ENCODE measurements around the gene CCDC34. TPM values are rescaled to one million over a fixed set of nuclear protein-coding genes. Genes with fewer than 3 reads are reported as not detected.

The CCDC34 gene
- total and polyA plus RNA-seq, 8 donors, result 3.2 to 28.6 (median 22.3) TPM

DNA sequence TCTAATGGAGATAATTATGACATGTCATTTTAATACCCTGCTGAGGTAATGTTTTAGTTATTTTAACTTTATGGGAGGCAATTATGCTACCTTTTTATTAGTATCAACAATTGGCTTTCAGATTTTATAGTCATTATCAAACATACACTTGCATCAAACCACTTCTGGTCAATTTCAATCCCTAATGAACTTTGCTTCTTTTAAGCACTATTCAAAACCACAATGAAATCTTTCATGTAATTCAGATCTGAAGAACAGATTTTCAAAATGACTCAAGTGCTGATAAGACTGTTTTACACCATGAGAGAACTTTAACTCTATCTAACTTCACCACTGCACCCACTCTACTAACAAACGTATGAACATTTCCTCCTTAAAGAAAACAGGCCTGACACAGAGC lies 25.9 kb upstream of the CCDC34 start:
- ATAC-seq, result peak; percentile 64
- TF ChIP-seq CTCF (IDR thresholded peaks at IDR 0.05), result no peak
- no peak overlapping the region for H3K27ac ChIP-seq

DNA sequence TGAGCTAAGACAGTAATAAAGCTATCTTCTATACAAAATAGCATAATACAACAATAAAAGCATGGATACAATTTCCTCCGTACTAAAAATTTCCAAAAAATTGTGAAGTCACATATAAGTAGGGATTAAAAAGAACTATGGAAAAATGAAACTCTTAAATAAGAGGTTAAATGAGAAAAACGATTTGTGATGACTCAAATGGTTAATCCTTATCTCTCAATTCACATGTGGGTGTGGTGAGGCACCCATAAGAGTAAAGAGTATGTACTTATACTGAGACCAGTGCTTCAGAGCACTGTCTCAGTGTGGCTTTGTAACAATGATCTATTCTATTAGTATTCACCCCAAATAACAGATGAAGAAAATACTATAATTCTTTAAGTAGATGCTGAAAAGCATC lies 25.0 kb upstream of the CCDC34 start:
- DNase-seq, result no peak
- Histone ChIP-seq H3K27me3 (peaks cover 8 to 9% of the 10 kb centered on the region in 2 donors), H3K27ac (no peak overlapping the region), H3K4me3 (no peak overlapping the region), H3K4me1 (no peaks in the 10 kb centered on the region), H3K9me3 (no peaks in the 10 kb centered on the region), H3K36me3 (no peaks in the 10 kb centered on the region)
- ATAC-seq, result no peak
- TF ChIP-seq CTCF (IDR thresholded peaks at IDR 0.05), result no peak
- intact Hi-C loops (cut with DNase I), result no loop called here

More for the DNA sequence above, 25.9 kb upstream of the CCDC34 start:
- Histone ChIP-seq H3K4me3 (no peak overlapping the region), H3K36me3 (no peaks in the 10 kb centered on the region), H3K9me3 (no peaks in the 10 kb centered on the region), H3K27me3 (peaks cover 8 to 9% of the 10 kb centered on the region in 2 donors), H3K4me1 (no peaks in the 10 kb centered on the region)
- intact Hi-C loops (cut with DNase I), result no loop called here
- no peak for DNase-seq

DNA sequence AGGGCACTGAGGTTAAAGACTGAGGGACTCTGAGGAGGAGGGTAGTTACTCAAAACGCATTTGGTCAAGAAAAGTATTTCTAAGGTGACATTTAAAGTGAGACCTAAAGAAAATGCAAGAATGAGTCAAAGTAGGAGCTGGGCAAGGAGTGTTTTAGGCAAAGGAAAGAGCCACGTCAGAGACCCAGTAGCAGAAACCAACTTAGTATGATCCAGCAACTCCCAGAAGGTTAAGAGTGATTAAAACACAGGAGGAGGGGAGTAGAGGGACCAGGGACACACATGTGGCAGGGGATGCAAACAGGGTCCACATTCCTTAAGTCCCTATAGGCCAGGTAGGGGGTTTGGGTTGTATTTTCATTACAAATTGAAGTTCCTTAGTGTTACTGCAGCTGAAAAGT lies 24.3 kb upstream of the CCDC34 start:
- peaks cover 8 to 9% of the 10 kb centered on the region in 2 donors for H3K27me3 ChIP-seq
- no peaks in the 10 kb centered on the region for H3K36me3 ChIP-seq
- no peaks in the 10 kb centered on the region for H3K9me3 ChIP-seq
- intact Hi-C loops (cut with DNase I), result no loop called here
- H3K27ac ChIP-seq, result no peak overlapping the region
- H3K4me3 ChIP-seq, result no peak overlapping the region
- no peaks in the 10 kb centered on the region for H3K4me1 ChIP-seq
- no peak for TF ChIP-seq CTCF (IDR thresholded peaks at IDR 0.05)
- no peak for DNase-seq
- no peak for ATAC-seq

DNA sequence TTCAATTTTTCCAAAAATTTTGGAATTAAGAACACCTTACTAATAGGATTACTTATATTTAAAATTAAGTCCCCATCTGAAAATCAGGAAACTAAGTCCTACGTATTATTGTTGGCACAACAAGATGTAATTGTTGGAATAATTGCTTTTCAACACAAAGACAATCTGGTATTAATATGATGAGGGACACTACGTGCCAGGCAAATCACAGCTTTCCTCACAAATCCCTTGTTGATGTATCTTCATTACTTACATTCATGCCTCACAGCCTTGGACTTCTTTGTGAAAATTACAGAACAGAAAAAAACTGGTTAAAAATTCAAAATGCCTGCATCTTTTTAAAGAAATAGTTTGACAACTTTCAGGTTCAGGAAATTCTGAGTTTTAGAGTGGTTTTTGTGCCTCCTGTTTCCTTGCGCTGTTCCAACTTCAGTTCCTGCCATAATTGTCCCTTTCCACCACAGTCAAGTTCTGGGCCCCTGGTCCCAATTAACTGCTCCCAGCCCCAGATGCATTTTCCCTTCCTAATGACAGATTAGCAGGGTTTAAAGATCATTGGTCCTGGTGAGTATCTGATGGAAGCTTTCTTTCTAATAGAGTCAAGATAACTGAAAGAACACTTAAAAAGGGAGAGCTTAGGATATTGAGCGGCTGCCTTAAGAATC lies 23.3 kb upstream of the CCDC34 start:
- DNase-seq (no peak), ATAC-seq (no peak)
- Histone ChIP-seq H3K27me3 (peaks cover 8 to 9% of the 10 kb centered on the region in 2 donors), H3K9me3 (no peaks in the 10 kb centered on the region), H3K27ac (no peak overlapping the region), H3K36me3 (no peaks in the 10 kb centered on the region), H3K4me3 (no peak overlapping the region), H3K4me1 (no peaks in the 10 kb centered on the region)
- TF ChIP-seq CTCF (IDR thresholded peaks at IDR 0.05), result no peak
- intact Hi-C loops (cut with DNase I), result no loop called here

GRCh38 chr11:27385245-27385644 lies 22.2 kb upstream of the CCDC34 start:
- no peak for ATAC-seq
- intact Hi-C loops (cut with DNase I), result no loop called here

More at GRCh38 chr11:27385245-27385644, 22.2 kb upstream of the CCDC34 start:
- no peak for TF ChIP-seq CTCF (IDR thresholded peaks at IDR 0.05)
- Histone ChIP-seq H3K36me3 (no peaks in the 10 kb centered on the region), H3K9me3 (no peaks in the 10 kb centered on the region), H3K4me1 (no peaks in the 10 kb centered on the region), H3K4me3 (no peak overlapping the region), H3K27me3 (peaks cover 8 to 9% of the 10 kb centered on the region in 2 donors), H3K27ac (no peak overlapping the region)
- DNase-seq, result no peak

All from left lung (tissue), 10 donors.